ENCODE measurements around the gene ADGRG1.

ADGRG1 gene

DNA sequence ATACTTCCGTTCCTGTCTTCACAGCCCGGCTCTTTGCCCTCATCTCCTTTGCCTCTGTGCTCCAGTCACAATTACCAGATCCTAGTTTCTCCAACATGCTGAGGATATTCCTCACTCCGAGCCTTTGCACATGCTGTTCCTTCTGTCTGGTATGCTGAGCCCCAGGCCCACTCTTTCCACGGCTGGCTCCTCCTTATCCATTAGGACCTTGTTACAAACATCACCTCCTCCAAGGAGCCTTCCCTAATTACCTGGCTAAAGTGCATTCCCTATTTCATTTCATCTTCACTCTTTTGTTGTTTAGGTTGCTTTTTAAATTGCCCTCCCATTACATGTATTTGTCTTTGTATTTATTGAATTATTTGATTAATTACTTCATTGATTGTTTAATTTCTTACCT is 14.9 kb upstream of the ADGRG1 start:
- TF ChIP-seq RBAK (tag by site-specific recombination; IDR thresholded peaks at IDR 0.05) (no peak), ZNF214 (tag by site-specific recombination; IDR thresholded peaks at IDR 0.05; ENCODE audit: borderline replicate concordance) (no peak), ZXDB (tag by site-specific recombination; IDR thresholded peaks at IDR 0.05) (no peak), ZNF785 (tag by site-specific recombination; IDR thresholded peaks at IDR 0.05) (no peak), ZNF416 (tag by site-specific recombination; IDR thresholded peaks at IDR 0.05) (no peak), PRDM1 (tag by site-specific recombination; IDR thresholded peaks at IDR 0.05) (no peak), ZIC2 (tag by site-specific recombination; IDR thresholded peaks at IDR 0.05) (no peak), ZBTB48 (tag by site-specific recombination; IDR thresholded peaks at IDR 0.05) (no peak), ZNF768 (tag by site-specific recombination; IDR thresholded peaks at IDR 0.05) (no peak), ZNF654 (tag by site-specific recombination; IDR thresholded peaks at IDR 0.05; ENCODE audit: low read depth) (no peak)
- TF ChIP-seq, protein P1, sequence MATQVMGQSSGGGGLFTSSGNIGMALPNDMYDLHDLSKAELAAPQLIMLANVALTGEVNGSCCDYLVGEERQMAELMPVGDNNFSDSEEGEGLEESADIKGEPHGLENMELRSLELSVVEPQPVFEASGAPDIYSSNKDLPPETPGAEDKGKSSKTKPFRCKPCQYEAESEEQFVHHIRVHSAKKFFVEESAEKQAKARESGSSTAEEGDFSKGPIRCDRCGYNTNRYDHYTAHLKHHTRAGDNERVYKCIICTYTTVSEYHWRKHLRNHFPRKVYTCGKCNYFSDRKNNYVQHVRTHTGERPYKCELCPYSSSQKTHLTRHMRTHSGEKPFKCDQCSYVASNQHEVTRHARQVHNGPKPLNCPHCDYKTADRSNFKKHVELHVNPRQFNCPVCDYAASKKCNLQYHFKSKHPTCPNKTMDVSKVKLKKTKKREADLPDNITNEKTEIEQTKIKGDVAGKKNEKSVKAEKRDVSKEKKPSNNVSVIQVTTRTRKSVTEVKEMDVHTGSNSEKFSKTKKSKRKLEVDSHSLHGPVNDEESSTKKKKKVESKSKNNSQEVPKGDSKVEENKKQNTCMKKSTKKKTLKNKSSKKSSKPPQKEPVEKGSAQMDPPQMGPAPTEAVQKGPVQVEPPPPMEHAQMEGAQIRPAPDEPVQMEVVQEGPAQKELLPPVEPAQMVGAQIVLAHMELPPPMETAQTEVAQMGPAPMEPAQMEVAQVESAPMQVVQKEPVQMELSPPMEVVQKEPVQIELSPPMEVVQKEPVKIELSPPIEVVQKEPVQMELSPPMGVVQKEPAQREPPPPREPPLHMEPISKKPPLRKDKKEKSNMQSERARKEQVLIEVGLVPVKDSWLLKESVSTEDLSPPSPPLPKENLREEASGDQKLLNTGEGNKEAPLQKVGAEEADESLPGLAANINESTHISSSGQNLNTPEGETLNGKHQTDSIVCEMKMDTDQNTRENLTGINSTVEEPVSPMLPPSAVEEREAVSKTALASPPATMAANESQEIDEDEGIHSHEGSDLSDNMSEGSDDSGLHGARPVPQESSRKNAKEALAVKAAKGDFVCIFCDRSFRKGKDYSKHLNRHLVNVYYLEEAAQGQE (tag by site-specific recombination; IDR thresholded peaks at IDR 0.05) = no peak
- TF ChIP-seq, protein P2, sequence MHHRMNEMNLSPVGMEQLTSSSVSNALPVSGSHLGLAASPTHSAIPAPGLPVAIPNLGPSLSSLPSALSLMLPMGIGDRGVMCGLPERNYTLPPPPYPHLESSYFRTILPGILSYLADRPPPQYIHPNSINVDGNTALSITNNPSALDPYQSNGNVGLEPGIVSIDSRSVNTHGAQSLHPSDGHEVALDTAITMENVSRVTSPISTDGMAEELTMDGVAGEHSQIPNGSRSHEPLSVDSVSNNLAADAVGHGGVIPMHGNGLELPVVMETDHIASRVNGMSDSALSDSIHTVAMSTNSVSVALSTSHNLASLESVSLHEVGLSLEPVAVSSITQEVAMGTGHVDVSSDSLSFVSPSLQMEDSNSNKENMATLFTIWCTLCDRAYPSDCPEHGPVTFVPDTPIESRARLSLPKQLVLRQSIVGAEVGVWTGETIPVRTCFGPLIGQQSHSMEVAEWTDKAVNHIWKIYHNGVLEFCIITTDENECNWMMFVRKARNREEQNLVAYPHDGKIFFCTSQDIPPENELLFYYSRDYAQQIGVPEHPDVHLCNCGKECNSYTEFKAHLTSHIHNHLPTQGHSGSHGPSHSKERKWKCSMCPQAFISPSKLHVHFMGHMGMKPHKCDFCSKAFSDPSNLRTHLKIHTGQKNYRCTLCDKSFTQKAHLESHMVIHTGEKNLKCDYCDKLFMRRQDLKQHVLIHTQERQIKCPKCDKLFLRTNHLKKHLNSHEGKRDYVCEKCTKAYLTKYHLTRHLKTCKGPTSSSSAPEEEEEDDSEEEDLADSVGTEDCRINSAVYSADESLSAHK (tag by site-specific recombination; IDR thresholded peaks at IDR 0.05) = no peak
- TF ChIP-seq, protein P3, sequence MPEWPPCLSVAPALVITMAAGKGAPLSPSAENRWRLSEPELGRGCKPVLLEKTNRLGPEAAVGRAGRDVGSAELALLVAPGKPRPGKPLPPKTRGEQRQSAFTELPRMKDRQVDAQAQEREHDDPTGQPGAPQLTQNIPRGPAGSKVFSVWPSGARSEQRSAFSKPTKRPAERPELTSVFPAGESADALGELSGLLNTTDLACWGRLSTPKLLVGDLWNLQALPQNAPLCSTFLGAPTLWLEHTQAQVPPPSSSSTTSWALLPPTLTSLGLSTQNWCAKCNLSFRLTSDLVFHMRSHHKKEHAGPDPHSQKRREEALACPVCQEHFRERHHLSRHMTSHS (tag by site-specific recombination; IDR thresholded peaks at IDR 0.05) = no peak
- POLR2A ChIA-PET = interaction anchor here (0.5 kb wide), 1 partner anchor 515 kb away, joined by 4 read pairs; no protein-coding TSS in a partner anchor
- Histone ChIP-seq H3K9me3 (ENCODE audit: control insufficient read depth, insufficient read depth, low read depth, low read length) (no peaks in the 10 kb centered on the region), H3K4me1 (ENCODE audit: control insufficient read depth, insufficient read depth, low read length) (no peaks in the 10 kb centered on the region), H3K36me3 (ENCODE audit: control insufficient read depth in 2 of 2, insufficient read depth in 1 of 2, low read length in 2 of 2) (no peaks in the 10 kb centered on the region), H3K27ac (ENCODE audit: extremely low read depth, low read depth, low read length) (no peak overlapping the region), H3K4me3 (ENCODE audit: low read depth, low read length) (no peak overlapping the region)
- CTCF ChIA-PET = interaction anchor here (1.7 kb wide), 1 partner anchor 11 kb away, joined by 5 read pairs; no protein-coding TSS in a partner anchor

DNA sequence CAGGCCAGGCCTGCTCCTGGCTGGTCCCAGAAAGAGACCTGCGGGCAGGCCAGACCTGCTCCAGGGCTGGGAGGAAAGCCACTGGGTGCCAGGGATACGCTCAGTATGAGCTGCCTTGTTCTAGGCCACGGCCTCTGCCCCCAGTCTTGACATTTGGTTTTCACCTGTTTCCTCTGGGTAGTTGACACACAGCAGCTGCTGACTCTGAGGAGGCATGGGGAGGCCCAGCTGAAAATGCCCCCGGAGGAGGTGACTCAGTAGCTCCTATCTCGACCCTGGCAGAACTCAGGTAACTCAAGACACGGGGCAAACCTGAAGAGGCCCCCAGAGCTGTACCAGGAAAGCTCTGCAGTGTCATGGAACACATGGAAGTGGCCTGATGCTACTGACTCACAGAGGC is 13.9 kb upstream of the ADGRG1 start:
- Histone ChIP-seq H3K4me3 (ENCODE audit: low read depth, low read length) (no peak overlapping the region), H3K36me3 (ENCODE audit: control insufficient read depth in 2 of 2, insufficient read depth in 1 of 2, low read length in 2 of 2) (no peaks in the 10 kb centered on the region), H3K4me1 (ENCODE audit: control insufficient read depth, insufficient read depth, low read length) (no peaks in the 10 kb centered on the region), H3K27ac (ENCODE audit: extremely low read depth, low read depth, low read length) (no peak overlapping the region), H3K9me3 (ENCODE audit: control insufficient read depth, insufficient read depth, low read depth, low read length) (no peaks in the 10 kb centered on the region)
- CTCF ChIA-PET = no interaction called here
- POLR2A ChIA-PET = no interaction called here
- TF ChIP-seq ZNF621 (tag by site-specific recombination; IDR thresholded peaks at IDR 0.05) (no peak), ZNF266 (tag by site-specific recombination; IDR thresholded peaks at IDR 0.05; ENCODE audit: low read depth) (no peak), ZNF140 (tag by site-specific recombination; IDR thresholded peaks at IDR 0.05) (no peak), KLF1 (tag by site-specific recombination; IDR thresholded peaks at IDR 0.05) (no peak), TRIM28 (IDR thresholded peaks at IDR 0.05; ENCODE audit: borderline replicate concordance, low read length) (no peak), ZNF555 (tag by site-specific recombination; conservative IDR thresholded peaks at IDR 0.05) (no peak), ZFP3 (tag by site-specific recombination; IDR thresholded peaks at IDR 0.05; ENCODE audit: low read depth) (no peak), ZNF202 (tag by site-specific recombination; IDR thresholded peaks at IDR 0.05; ENCODE audit: borderline replicate concordance) (no peak), ZNF416 (tag by site-specific recombination; IDR thresholded peaks at IDR 0.05) (no peak), SCRT1 (tag by site-specific recombination; IDR thresholded peaks at IDR 0.05; ENCODE audit: borderline replicate concordance) (no peak)
- TF ChIP-seq, protein P4, sequence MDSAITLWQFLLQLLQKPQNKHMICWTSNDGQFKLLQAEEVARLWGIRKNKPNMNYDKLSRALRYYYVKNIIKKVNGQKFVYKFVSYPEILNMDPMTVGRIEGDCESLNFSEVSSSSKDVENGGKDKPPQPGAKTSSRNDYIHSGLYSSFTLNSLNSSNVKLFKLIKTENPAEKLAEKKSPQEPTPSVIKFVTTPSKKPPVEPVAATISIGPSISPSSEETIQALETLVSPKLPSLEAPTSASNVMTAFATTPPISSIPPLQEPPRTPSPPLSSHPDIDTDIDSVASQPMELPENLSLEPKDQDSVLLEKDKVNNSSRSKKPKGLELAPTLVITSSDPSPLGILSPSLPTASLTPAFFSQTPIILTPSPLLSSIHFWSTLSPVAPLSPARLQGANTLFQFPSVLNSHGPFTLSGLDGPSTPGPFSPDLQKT (IDR thresholded peaks at IDR 0.05; ENCODE audit: borderline replicate concordance, low read depth, low read length) = no peak
- TF ChIP-seq, protein P5, sequence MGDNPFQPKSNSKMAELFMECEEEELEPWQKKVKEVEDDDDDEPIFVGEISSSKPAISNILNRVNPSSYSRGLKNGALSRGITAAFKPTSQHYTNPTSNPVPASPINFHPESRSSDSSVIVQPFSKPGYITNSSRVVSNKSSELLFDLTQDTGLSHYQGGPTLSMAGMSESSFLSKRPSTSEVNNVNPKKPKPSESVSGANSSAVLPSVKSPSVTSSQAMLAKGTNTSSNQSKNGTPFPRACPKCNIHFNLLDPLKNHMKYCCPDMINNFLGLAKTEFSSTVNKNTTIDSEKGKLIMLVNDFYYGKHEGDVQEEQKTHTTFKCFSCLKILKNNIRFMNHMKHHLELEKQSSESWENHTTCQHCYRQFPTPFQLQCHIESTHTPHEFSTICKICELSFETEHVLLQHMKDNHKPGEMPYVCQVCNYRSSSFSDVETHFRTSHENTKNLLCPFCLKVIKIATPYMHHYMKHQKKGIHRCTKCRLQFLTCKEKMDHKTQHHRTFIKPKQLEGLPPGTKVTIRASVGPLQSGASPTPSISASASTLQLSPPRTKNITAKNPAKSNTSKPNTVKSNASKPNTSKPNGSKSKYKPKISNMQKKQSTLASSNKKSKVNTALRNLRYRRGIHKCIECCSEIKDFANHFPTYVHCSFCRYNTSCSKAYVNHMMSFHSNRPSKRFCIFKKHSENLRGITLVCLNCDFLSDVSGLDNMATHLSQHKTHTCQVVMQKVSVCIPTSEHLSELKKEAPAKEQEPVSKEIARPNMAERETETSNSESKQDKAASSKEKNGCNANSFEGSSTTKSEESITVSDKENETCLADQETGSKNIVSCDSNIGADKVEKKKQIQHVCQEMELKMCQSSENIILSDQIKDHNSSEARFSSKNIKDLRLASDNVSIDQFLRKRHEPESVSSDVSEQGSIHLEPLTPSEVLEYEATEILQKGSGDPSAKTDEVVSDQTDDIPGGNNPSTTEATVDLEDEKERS (tag by site-specific recombination; IDR thresholded peaks at IDR 0.05) = no peak
